ENCODE measurements around the gene PEX7. TPM values are rescaled to one million over a fixed set of nuclear protein-coding genes. Genes with fewer than 3 reads are reported as not detected.

The PEX7 gene
- total and polyA plus RNA-seq, 2 of the 8 experiments (the other 6 are each of a cell fraction or from before 2014, with no cell fraction given): 6.4 to 11.0 TPM

DNA sequence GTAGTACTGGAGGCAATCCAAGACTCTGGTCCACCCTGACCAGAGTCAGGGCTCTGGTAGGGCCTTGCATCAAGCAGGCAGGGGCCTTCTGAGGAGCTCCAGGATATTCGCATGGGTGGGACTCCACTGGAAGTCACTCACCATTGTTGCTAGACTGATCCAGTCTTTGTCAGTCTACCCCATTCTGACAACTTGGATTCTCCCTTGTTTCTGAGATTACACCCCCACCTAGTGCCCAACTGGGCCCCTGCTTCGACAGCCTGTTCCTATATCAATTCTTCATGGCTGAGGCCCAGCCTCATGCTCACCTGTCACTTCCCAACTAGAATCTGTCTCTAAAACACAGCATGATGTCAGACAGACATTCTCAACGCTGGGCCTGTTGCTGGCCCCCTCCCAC is 104.9 kb downstream of the PEX7 start (continued):
- TF ChIP-seq SIN3A (conservative IDR thresholded peaks at IDR 0.05 in 1 of 2, IDR thresholded peaks at IDR 0.05 in 1 of 2; ENCODE audit: low read depth in 1 of 2, low read length in 2 of 2) (peak in 1 of 2 experiments; percentile 59; a peak in 1 of 4 replicates), CHD2 (IDR thresholded peaks at IDR 0.05; ENCODE audit: low read length) (no peak), GABPA (IDR thresholded peaks at IDR 0.05; ENCODE audit: borderline replicate concordance, insufficient read depth, low read length) (no peak), PHF8 (conservative IDR thresholded peaks at IDR 0.05; ENCODE audit: low read depth, low read length) (no peak), BRCA1 (IDR thresholded peaks at IDR 0.05; ENCODE audit: low read depth, low read length) (no peak), SRF (IDR thresholded peaks at IDR 0.05; ENCODE audit: low read depth, low read length) (no peak), HDAC2 (IDR thresholded peaks at IDR 0.05; ENCODE audit: borderline replicate concordance in 1 of 2, low read depth in 2 of 2, low read length in 2 of 2) (no peak), ZNF274 (IDR thresholded peaks at IDR 0.05; ENCODE audit: borderline replicate concordance, extremely low read depth, low read length) (no peak), MAFK (IDR thresholded peaks at IDR 0.05; ENCODE audit: low read depth, low read length) (no peak), ATF2 (IDR thresholded peaks at IDR 0.05; ENCODE audit: low read length) (no peak), BACH1 (IDR thresholded peaks at IDR 0.05; ENCODE audit: low read length) (no peak), EGR1 (IDR thresholded peaks at IDR 0.05; ENCODE audit: borderline replicate concordance, low read depth, low read length) (no peak), BCL11A (IDR thresholded peaks at IDR 0.05; ENCODE audit: low read depth in 2 of 2, low read length in 2 of 2) (no peak), GTF2F1 (IDR thresholded peaks at IDR 0.05; ENCODE audit: borderline replicate concordance, low read depth, low read length) (no peak), TEAD4 (IDR thresholded peaks at IDR 0.05; ENCODE audit: low read depth, low read length) (no peak)
- TF ChIP-seq, protein P1, sequence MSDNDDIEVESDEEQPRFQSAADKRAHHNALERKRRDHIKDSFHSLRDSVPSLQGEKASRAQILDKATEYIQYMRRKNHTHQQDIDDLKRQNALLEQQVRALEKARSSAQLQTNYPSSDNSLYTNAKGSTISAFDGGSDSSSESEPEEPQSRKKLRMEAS (IDR thresholded peaks at IDR 0.05): peak; percentile 43; the same call in 1 of the 2 replicates

Measured in H1 (cell line).